ENCODE data around the gene B3GNT7. TPM values are rescaled to one million over a fixed set of nuclear protein-coding genes. Genes with fewer than 3 reads are reported as not detected.

The B3GNT7 gene
- total and polyA plus RNA-seq, 2 of the 8 experiments (the other 6 are each of a cell fraction or from before 2014, with no cell fraction given): 26.4 to 73.1 TPM

DNA sequence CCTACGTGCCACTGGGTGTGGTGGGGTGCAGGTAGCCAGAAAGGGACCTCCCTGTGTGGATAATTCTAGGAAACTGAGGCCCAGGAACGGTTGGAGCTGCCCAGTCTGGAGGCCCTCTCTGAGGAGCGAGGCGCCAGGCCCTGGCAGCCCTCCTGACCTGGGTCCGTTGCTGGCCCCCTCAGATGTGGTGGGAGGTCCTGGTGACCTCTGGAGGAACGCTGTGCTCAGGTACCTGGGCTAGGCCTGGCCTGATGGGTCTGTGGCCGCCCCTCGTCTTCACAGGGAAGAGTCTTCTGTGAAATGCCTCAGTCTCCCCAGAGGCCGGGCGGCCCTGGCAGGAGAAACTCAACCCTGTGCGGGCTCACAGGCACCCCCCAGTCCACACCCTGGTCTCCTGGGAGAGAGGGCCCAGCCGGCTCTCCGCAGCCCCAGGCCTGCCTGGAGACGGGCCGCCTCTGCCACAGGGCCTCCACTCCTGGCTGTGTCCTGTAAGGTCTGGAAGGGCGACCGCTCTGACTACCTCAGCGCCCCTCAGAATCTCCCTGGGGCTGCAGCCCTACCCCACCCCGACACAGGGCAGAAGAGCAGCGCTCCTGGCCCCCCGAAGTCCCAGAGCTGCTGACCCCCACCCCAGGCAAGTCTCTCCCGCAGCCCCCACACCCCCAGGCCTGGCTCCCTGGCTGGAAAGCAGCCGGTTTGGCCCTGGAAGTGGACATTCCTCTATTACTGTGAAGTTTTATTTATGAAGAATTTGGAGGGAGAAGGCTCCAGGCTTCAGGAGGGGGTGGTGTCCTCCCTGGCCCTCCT is 3.7 kb downstream of the B3GNT7 start (continued):
- TF ChIP-seq SAP30 (IDR thresholded peaks at IDR 0.05; ENCODE audit: insufficient read depth, insufficient replicate concordance, low read length) (no peak), HDAC2 (IDR thresholded peaks at IDR 0.05; ENCODE audit: borderline replicate concordance in 1 of 2, low read depth in 2 of 2, low read length in 2 of 2) (no peak), SRF (IDR thresholded peaks at IDR 0.05; ENCODE audit: low read depth, low read length) (no peak), MAFK (IDR thresholded peaks at IDR 0.05; ENCODE audit: low read depth, low read length) (no peak)
